A549 (cell line): ENCODE results near the gene ZNF425. TPM values are rescaled to one million over a fixed set of nuclear protein-coding genes. Genes with fewer than 3 reads are reported as not detected.

Experiments used
- ATAC-seq, 2 experiments: fragments of 200-7000 bp in 1 of 2; fragments of >200 bp in 1 of 2; cut with Nextera tagmentation in 1 of 2; cut with Tn5 transposase in 1 of 2; 3 replicates each; pipeline versions ENCODE4 v1.8.0 to v1.9.1; 2018 to 2020; ENCODE audit warnings: mild to moderate bottlenecking in 1 of 2, moderate library complexity in 1 of 2
- CTCF ChIA-PET: fragments of 300-600 bp; sonication (Branson Sonifier 250); formaldehyde crosslinking; extraction: SDS; loops from one replicate; lab custom pipeline; 2021; ENCODE audit warnings: antibody characterized with exemption, inconsistent platforms; lab: Yijun Ruan, JAX
- POLR2A ChIA-PET: fragments of 350-600 bp; formaldehyde crosslinking; extraction: SDS; loops from one replicate; lab custom pipeline; 2021; ENCODE audit warnings: antibody characterized with exemption, inconsistent platforms; lab: Yijun Ruan, JAX
- DNase-seq, 2 experiments: peaks; one replicate each; pipeline versions ENCODE4 v3.0.0 to v3.0.0-alpha.2; 2011 to 2016; ENCODE audit warnings: low read depth in 1 of 2, low spot score in 1 of 2
- FAIRE-seq: peaks from 2 replicates; lab custom pipeline; 2011; peaks lifted over from hg19 to GRCh38; lab: Jason Lieb, UNC
- H3K27ac ChIP-seq, 2 experiments: fragments of >200 bp; sonication (Bioruptor Twin); formaldehyde crosslinking; 3 replicates each; pipeline ENCODE4 v1.5.1; 2016 to 2017
- H3K4me1 ChIP-seq: fragments of >200 bp; sonication (Bioruptor Twin); formaldehyde crosslinking; 3 replicates; pipeline ENCODE4 v1.6.1; 2016
- H3K4me2 ChIP-seq: fragments of >200 bp; sonication (Bioruptor Twin); formaldehyde crosslinking; 3 replicates; pipeline ENCODE4 v1.6.1; 2016
- H3K4me3 ChIP-seq: fragments of >200 bp; sonication (Bioruptor Twin); formaldehyde crosslinking; 3 replicates; pipeline ENCODE4 v1.5.1; 2016
- H3K9me3 ChIP-seq: fragments of >200 bp; sonication (Bioruptor Twin); formaldehyde crosslinking; 3 replicates; pipeline ENCODE4 v1.6.1; 2016
- CBX2 ChIP-seq: fragments of 200-600 bp; sonication (generic); IDR thresholded peaks from 2 replicates; pipeline ENCODE4 v1.6.1; 2016; ENCODE audit warnings: low read depth, mild to moderate bottlenecking, borderline replicate concordance
- CHD4 ChIP-seq: fragments of 200-600 bp; sonication (generic); IDR thresholded peaks from 2 replicates; pipeline ENCODE4 v1.6.1; 2016; ENCODE audit warnings: antibody characterized with exemption, mild to moderate bottlenecking, borderline replicate concordance
- E2F6 ChIP-seq: IDR thresholded peaks from 2 replicates; pipeline ENCODE4 v1.6.1; 2012; ENCODE audit warnings: low read depth, borderline replicate concordance
- EHF ChIP-seq: fragments of 250-450 bp; sonication (Bioruptor Pico); IDR thresholded peaks from 2 replicates; pipeline ENCODE4 v1.5.0; 2020; ENCODE audit warnings: mild to moderate bottlenecking
- EHMT2 ChIP-seq: fragments of 200-600 bp; sonication (generic); IDR thresholded peaks from 2 replicates; pipeline ENCODE4 v1.6.1; 2016; ENCODE audit warnings: antibody characterized with exemption, low read depth, mild to moderate bottlenecking, moderate library complexity
- ESRRA ChIP-seq: fragments of 150-350 bp; IDR thresholded peaks from 2 replicates; pipeline ENCODE4 v1.6.1; 2014; ENCODE audit warnings: mild to moderate bottlenecking, low read length, borderline replicate concordance
- FOXS1 ChIP-seq: fragments of 250-450 bp; sonication (Bioruptor Pico); IDR thresholded peaks from 2 replicates; pipeline ENCODE4 v1.5.0; 2020; ENCODE audit warnings: mild to moderate bottlenecking, moderate library complexity
- HDAC2 ChIP-seq: fragments of 200-600 bp; sonication (generic); IDR thresholded peaks from 2 replicates; pipeline ENCODE4 v1.6.1; 2016
- HEYL ChIP-seq: fragments of 250-450 bp; sonication (Bioruptor Pico); IDR thresholded peaks from 2 replicates; pipeline ENCODE4 v1.8.0; 2021; ENCODE audit warnings: mild to moderate bottlenecking, moderate library complexity
- HOXB13 ChIP-seq: fragments of 250-450 bp; sonication (Bioruptor Pico); IDR thresholded peaks from 2 replicates; pipeline ENCODE4 v1.5.0; 2020; ENCODE audit warnings: low read depth, mild to moderate bottlenecking, moderate library complexity
- JUNB ChIP-seq: fragments of >200 bp; sonication (Bioruptor Twin); formaldehyde crosslinking; IDR thresholded peaks from 2 replicates; pipeline ENCODE4 v1.6.1; 2016
- KDM5A ChIP-seq: fragments of 200-600 bp; sonication (generic); IDR thresholded peaks from 2 replicates; pipeline ENCODE4 v1.6.1; 2016; ENCODE audit warnings: antibody characterized with exemption, mild to moderate bottlenecking
- MYC ChIP-seq: IDR thresholded peaks from 2 replicates; pipeline ENCODE4 v1.6.1; 2012; ENCODE audit warnings: mild to moderate bottlenecking, inconsistent platforms, low read length, improper control_type of control experiment, borderline replicate concordance
- NPAS2 ChIP-seq: fragments of 250-450 bp; sonication (Bioruptor Pico); IDR thresholded peaks from 2 replicates; pipeline ENCODE4 v1.8.0; 2022; ENCODE audit warnings: mild to moderate bottlenecking, moderate library complexity, borderline replicate concordance
- NR3C1 ChIP-seq: fragments of >200 bp; sonication (Bioruptor Twin); formaldehyde crosslinking; IDR thresholded peaks from 3 replicates; pipeline ENCODE4 v1.6.1; 2017
- POLR2AphosphoS2 ChIP-seq: conservative IDR thresholded peaks from 2 replicates; pipeline ENCODE4 v1.6.1; 2012; ENCODE audit warnings: low read length, improper control_type of control experiment, inconsistent platforms
- RAD21 ChIP-seq, 2 experiments: fragments of >200 bp in 1 of 2; sonication (Bioruptor Twin) in 1 of 2; formaldehyde crosslinking in 1 of 2; IDR thresholded peaks in 1 of 2; conservative IDR thresholded peaks in 1 of 2; 2 replicates in 1 of 2; 3 replicates in 1 of 2; pipeline ENCODE4 v1.6.1; 2012 to 2018; ENCODE audit warnings: inconsistent platforms in 1 of 2
- REST ChIP-seq: fragments of 200-600 bp; sonication (generic); IDR thresholded peaks from 2 replicates; pipeline ENCODE4 v1.6.1; 2016; ENCODE audit warnings: antibody characterized with exemption, mild to moderate bottlenecking, moderate library complexity
- RNF2 ChIP-seq: fragments of 200-600 bp; sonication (generic); IDR thresholded peaks from 2 replicates; pipeline ENCODE4 v1.6.1; 2016; ENCODE audit warnings: low read depth, mild to moderate bottlenecking, antibody characterized with exemption, moderate library complexity, borderline replicate concordance
- SMC3 ChIP-seq: fragments of >200 bp; sonication (Bioruptor Twin); formaldehyde crosslinking; IDR thresholded peaks from 3 replicates; pipeline ENCODE4 v1.6.1; 2018; ENCODE audit warnings: inconsistent platforms
- TFCP2L1 ChIP-seq: fragments of 250-450 bp; sonication (Bioruptor Pico); IDR thresholded peaks from 2 replicates; pipeline ENCODE4 v1.5.0; 2021; ENCODE audit warnings: mild to moderate bottlenecking
- ZC3H11A ChIP-seq: fragments of 450-650 bp; IDR thresholded peaks from 2 replicates; pipeline ENCODE4 v1.6.1; 2014; ENCODE audit warnings: antibody characterized with exemption, mild to moderate bottlenecking
- ZFP36 ChIP-seq: fragments of 450-650 bp; IDR thresholded peaks from 2 replicates; pipeline ENCODE4 v1.6.1; 2014; ENCODE audit warnings: borderline replicate concordance; ENCODE audit not compliant: partially characterized antibody
- ZNF302 ChIP-seq: fragments of 250-450 bp; sonication (Bioruptor Pico); IDR thresholded peaks from 2 replicates; pipeline ENCODE4 v1.9.0; 2021; ENCODE audit warnings: inconsistent platforms, mild to moderate bottlenecking, moderate library complexity
- WGBS: methylation state at CpG from one replicate; pipeline ENCODE4 v1.1.6; 2017; ENCODE audit errors: missing lambda C conversion rate; 5-methylcytosine and 5-hydroxymethylcytosine counted together
- polyA plus RNA-seq, 4 experiments: library from polyadenylated mRNA; depleted of rRNA in 3 of 4; stranded (reverse); fragments of >200 nt; fragmentation: RNase III in 1 of 4; extraction: RNeasy Plus Mini Kit Qiagen cat#74134 plus additional on column Dnase treatment in 1 of 4; gene quantifications; 2 replicates in 3 of 4; 3 replicates in 1 of 4; pipeline ENCODE4 v1.2.3, GENCODE V29; 2011 to 2017
- TF ChIP-seq, protein P1 (sequence below): IDR thresholded peaks from 2 replicates; pipeline ENCODE4 v1.6.1; 2012
- TF ChIP-seq, protein P2 (sequence below): fragments of >200 bp; sonication (Bioruptor Twin); formaldehyde crosslinking; IDR thresholded peaks from 3 replicates; pipeline ENCODE4 v1.6.1; 2016
- TF ChIP-seq, protein P3 (sequence below): fragments of >200 bp; sonication (Bioruptor Twin); formaldehyde crosslinking; IDR thresholded peaks from 3 replicates; pipeline ENCODE4 v1.5.1; 2016
- TF ChIP-seq, protein P4 (sequence below): fragments of 150-350 bp; IDR thresholded peaks from 2 replicates; pipeline ENCODE4 v1.6.1; 2014; ENCODE audit warnings: low read depth, mild to moderate bottlenecking, low read length

ZNF425 gene
- polyA plus RNA-seq, 2 of the 4 experiments (the other 2 are of a cell fraction): 0.80 to 1.6 TPM

GRCh38 chr7:149153346-149153745 is 27.2 kb upstream of the ZNF425 start:
- ATAC-seq (no peak), FAIRE-seq (no peak), DNase-seq (no peak)
- CTCF ChIA-PET: interaction anchor here (1.2 to 8.4 kb wide), 3 partner anchors 11 to 28 kb away, joined by 3 to 84 read pairs (median 6); partner anchors contain the start of gene ZNF425
- Histone ChIP-seq H3K9me3 (no peaks in the 10 kb centered on the region), H3K4me2 (no peak overlapping the region), H3K4me1 (peaks cover 12% of the 10 kb centered on the region; the same call in 1 of the 3 replicates), H3K27ac (no peak overlapping the region), H3K4me3 (no peak overlapping the region)
- WGBS: 100% methylated on average over 2 of the region's 2 CpGs
- TF ChIP-seq CBX2: no peak
- no peak for TF ChIP-seq ZFP36
- no peak for TF ChIP-seq KDM5A
- TF ChIP-seq SMC3: no peak
- no peak for TF ChIP-seq NPAS2 (CRISPR knock-in tag)
- no peak for TF ChIP-seq EHF (CRISPR knock-in tag)
- no peak for TF ChIP-seq HEYL (CRISPR knock-in tag)
- TF ChIP-seq ZC3H11A: no peak
- TF ChIP-seq CHD4: no peak
- TF ChIP-seq ZNF302: no peak
- TF ChIP-seq, protein P1, sequence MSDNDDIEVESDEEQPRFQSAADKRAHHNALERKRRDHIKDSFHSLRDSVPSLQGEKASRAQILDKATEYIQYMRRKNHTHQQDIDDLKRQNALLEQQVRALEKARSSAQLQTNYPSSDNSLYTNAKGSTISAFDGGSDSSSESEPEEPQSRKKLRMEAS: no peak
- no peak for TF ChIP-seq POLR2AphosphoS2
- POLR2A ChIA-PET: no interaction called here

GRCh38 chr7:149150981-149151380 is 24.9 kb upstream of the ZNF425 start:
- CTCF ChIA-PET: interaction anchor here (0.6 to 8.4 kb wide), 3 partner anchors 25 to 86 kb away, joined by 3 to 84 read pairs (median 7); partner anchors contain the start of gene ZNF425
- 78% methylated on average over 4 of the region's 4 CpGs for WGBS
- no peak overlapping the region for H3K4me3 ChIP-seq
- no peak overlapping the region for H3K27ac ChIP-seq
- ATAC-seq (no peak), FAIRE-seq (no peak), DNase-seq (no peak)
- POLR2A ChIA-PET: no interaction called here
- no peak overlapping the region for H3K4me2 ChIP-seq
- H3K4me1 ChIP-seq: peaks cover 15% of the 10 kb centered on the region
- H3K9me3 ChIP-seq: no peaks in the 10 kb centered on the region
- no peak for TF ChIP-seq RNF2
- no peak for TF ChIP-seq JUNB
- no peak for TF ChIP-seq FOXS1 (CRISPR knock-in tag)
- TF ChIP-seq ZC3H11A: no peak
- TF ChIP-seq HOXB13 (CRISPR knock-in tag): no peak
- TF ChIP-seq TFCP2L1: no peak
- no peak for TF ChIP-seq MYC
- TF ChIP-seq HDAC2: no peak
- TF ChIP-seq REST: no peak
- TF ChIP-seq, protein P2, sequence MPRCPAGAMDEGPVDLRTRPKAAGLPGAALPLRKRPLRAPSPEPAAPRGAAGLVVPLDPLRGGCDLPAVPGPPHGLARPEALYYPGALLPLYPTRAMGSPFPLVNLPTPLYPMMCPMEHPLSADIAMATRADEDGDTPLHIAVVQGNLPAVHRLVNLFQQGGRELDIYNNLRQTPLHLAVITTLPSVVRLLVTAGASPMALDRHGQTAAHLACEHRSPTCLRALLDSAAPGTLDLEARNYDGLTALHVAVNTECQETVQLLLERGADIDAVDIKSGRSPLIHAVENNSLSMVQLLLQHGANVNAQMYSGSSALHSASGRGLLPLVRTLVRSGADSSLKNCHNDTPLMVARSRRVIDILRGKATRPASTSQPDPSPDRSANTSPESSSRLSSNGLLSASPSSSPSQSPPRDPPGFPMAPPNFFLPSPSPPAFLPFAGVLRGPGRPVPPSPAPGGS: no peak
- TF ChIP-seq CHD4: no peak
- no peak for TF ChIP-seq RAD21 (conservative IDR thresholded peaks at IDR 0.05 in 1 of 2, IDR thresholded peaks at IDR 0.05 in 1 of 2)
- TF ChIP-seq, protein P3, sequence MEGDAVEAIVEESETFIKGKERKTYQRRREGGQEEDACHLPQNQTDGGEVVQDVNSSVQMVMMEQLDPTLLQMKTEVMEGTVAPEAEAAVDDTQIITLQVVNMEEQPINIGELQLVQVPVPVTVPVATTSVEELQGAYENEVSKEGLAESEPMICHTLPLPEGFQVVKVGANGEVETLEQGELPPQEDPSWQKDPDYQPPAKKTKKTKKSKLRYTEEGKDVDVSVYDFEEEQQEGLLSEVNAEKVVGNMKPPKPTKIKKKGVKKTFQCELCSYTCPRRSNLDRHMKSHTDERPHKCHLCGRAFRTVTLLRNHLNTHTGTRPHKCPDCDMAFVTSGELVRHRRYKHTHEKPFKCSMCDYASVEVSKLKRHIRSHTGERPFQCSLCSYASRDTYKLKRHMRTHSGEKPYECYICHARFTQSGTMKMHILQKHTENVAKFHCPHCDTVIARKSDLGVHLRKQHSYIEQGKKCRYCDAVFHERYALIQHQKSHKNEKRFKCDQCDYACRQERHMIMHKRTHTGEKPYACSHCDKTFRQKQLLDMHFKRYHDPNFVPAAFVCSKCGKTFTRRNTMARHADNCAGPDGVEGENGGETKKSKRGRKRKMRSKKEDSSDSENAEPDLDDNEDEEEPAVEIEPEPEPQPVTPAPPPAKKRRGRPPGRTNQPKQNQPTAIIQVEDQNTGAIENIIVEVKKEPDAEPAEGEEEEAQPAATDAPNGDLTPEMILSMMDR: no peak
- no peak for TF ChIP-seq ESRRA
- TF ChIP-seq NR3C1: no peak
- no peak for TF ChIP-seq CBX2
- no peak for TF ChIP-seq E2F6
- TF ChIP-seq, protein P4, sequence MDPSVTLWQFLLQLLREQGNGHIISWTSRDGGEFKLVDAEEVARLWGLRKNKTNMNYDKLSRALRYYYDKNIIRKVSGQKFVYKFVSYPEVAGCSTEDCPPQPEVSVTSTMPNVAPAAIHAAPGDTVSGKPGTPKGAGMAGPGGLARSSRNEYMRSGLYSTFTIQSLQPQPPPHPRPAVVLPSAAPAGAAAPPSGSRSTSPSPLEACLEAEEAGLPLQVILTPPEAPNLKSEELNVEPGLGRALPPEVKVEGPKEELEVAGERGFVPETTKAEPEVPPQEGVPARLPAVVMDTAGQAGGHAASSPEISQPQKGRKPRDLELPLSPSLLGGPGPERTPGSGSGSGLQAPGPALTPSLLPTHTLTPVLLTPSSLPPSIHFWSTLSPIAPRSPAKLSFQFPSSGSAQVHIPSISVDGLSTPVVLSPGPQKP: no peak
- TF ChIP-seq ZNF302: no peak
- no peak for TF ChIP-seq EHMT2
